GM23338 (cell line): Measurements from ENCODE around the gene LRRC27. TPM values are rescaled to one million over a fixed set of nuclear protein-coding genes. Genes with fewer than 3 reads are reported as not detected.
"Not testable (repeated sequence)": the region's sequence is repeated elsewhere in the genome, so short reads cannot be mapped to it uniquely, and the experiment has no call there.

Experiments
- ATAC-seq: fragments of 200-7000 bp; cut with Tn5 transposase; 3 replicates; pipeline ENCODE4 v1.9.1; 2020
- DNase-seq: peaks from one replicate; pipeline ENCODE4 v3.0.0-alpha.2; 2015; ENCODE audit warnings: low spot score
- H2AFZ ChIP-seq: fragments of 200-600 bp; sonication (generic); 2 replicates; pipeline ENCODE4 v1.8.0; 2016; ENCODE audit warnings: antibody characterized with exemption, mild to moderate bottlenecking, moderate library complexity
- H3F3A ChIP-seq: fragments of 200-600 bp; sonication (generic); replicated peaks from 2 replicates; pipeline ENCODE4 v1.8.0; 2017; ENCODE audit warnings: antibody characterized with exemption, mixed run types, low read depth
- H3K27ac ChIP-seq: fragments of 200-600 bp; sonication (generic); 2 replicates; pipeline ENCODE4 v1.6.1; 2016; ENCODE audit warnings: low read depth
- H3K27me3 ChIP-seq: fragments of 200-600 bp; sonication (generic); 2 replicates; pipeline ENCODE4 v1.8.0; 2016; ENCODE audit warnings: mild to moderate bottlenecking, mixed run types, moderate library complexity; ENCODE audit not compliant: insufficient read depth
- H3K36me3 ChIP-seq: fragments of 200-600 bp; sonication (generic); 2 replicates; pipeline ENCODE4 v1.8.0; 2016; ENCODE audit warnings: mild to moderate bottlenecking; ENCODE audit not compliant: insufficient read depth
- H3K4me1 ChIP-seq: fragments of 200-600 bp; sonication (generic); 2 replicates; pipeline ENCODE4 v1.8.0; 2016; ENCODE audit warnings: mild to moderate bottlenecking, moderate library complexity; ENCODE audit not compliant: insufficient read depth
- H3K4me2 ChIP-seq: fragments of 200-600 bp; sonication (generic); 2 replicates; pipeline ENCODE4 v1.7.1; 2017; ENCODE audit warnings: mixed run types
- H3K4me3 ChIP-seq: fragments of 200-600 bp; sonication (generic); 2 replicates; pipeline ENCODE4 v1.6.1; 2016; ENCODE audit warnings: mixed run types
- H3K79me2 ChIP-seq: fragments of 200-600 bp; sonication (generic); replicated peaks from 2 replicates; pipeline ENCODE4 v1.8.0; 2017; ENCODE audit warnings: mild to moderate bottlenecking; ENCODE audit not compliant: insufficient read depth
- H3K9me2 ChIP-seq: fragments of 200-600 bp; sonication (generic); 2 replicates; pipeline ENCODE4 v1.8.0; 2017; ENCODE audit not compliant: insufficient read depth
- H4K20me1 ChIP-seq: fragments of 200-600 bp; sonication (generic); replicated peaks from 2 replicates; pipeline ENCODE4 v1.8.0; 2017; ENCODE audit warnings: mild to moderate bottlenecking; ENCODE audit not compliant: insufficient read depth
- H3K27ac Mint-ChIP-seq: 2 replicates; pipeline ENCODE4 v1.8.0; 2020; ENCODE audit warnings: inconsistent platforms, mild to moderate bottlenecking, moderate library complexity, mixed read lengths
- H3K27me3 Mint-ChIP-seq: 3 replicates; pipeline ENCODE4 v1.8.0; 2022; ENCODE audit warnings: low read depth, mild to moderate bottlenecking, moderate library complexity, mixed read lengths, inconsistent platforms; ENCODE audit not compliant: insufficient read depth, poor library complexity
- H3K36me3 Mint-ChIP-seq: 3 replicates; pipeline ENCODE4 v1.8.0; 2021; ENCODE audit warnings: low read depth, mild to moderate bottlenecking, inconsistent platforms, moderate library complexity, mixed read lengths
- H3K4me1 Mint-ChIP-seq: 3 replicates; pipeline ENCODE4 v1.8.0; 2020; ENCODE audit warnings: mild to moderate bottlenecking, inconsistent platforms, mixed read lengths
- H3K4me3 Mint-ChIP-seq: 3 replicates; pipeline ENCODE4 v1.8.0; 2021; ENCODE audit warnings: moderate library complexity, mild to moderate bottlenecking, inconsistent platforms, mixed read lengths
- H3K9me3 Mint-ChIP-seq: 3 replicates; pipeline ENCODE4 v1.8.0; 2020; ENCODE audit warnings: moderate library complexity, mild to moderate bottlenecking, inconsistent platforms, mixed read lengths
- CREB1 ChIP-seq: fragments of 250-450 bp; sonication (Bioruptor Pico); IDR thresholded peaks from 2 replicates; pipeline ENCODE4 v1.5.0; 2020; ENCODE audit warnings: low read depth, mild to moderate bottlenecking, moderate library complexity
- CTCF ChIP-seq, 2 experiments: fragments of 200-600 bp in 1 of 2; sonication (generic) in 1 of 2; conservative IDR thresholded peaks; 2 replicates each; pipeline versions ENCODE4 v1.5.1 to v1.6.1; 2016 to 2017; ENCODE audit warnings: antibody characterized with exemption in 2 of 2, low read depth in 2 of 2, mild to moderate bottlenecking in 2 of 2, moderate library complexity in 1 of 2
- EZH2 ChIP-seq: fragments of 200-600 bp; sonication (generic); IDR thresholded peaks from one replicate; pipeline ENCODE4 v1.8.0; 2017; ENCODE audit warnings: antibody characterized with exemption, mild to moderate bottlenecking, low read depth; ENCODE audit not compliant: unreplicated experiment
- EZH2phosphoT487 ChIP-seq: fragments of 200-600 bp; sonication (generic); IDR thresholded peaks from one replicate; pipeline ENCODE4 v1.8.1; 2018; ENCODE audit warnings: antibody characterized with exemption; ENCODE audit not compliant: unreplicated experiment
- JUNB ChIP-seq: IDR thresholded peaks from one replicate; pipeline ENCODE4 v1.6.1; 2016; ENCODE audit warnings: antibody characterized with exemption; ENCODE audit not compliant: unreplicated experiment
- NANOG ChIP-seq: IDR thresholded peaks from 2 replicates; pipeline ENCODE4 v1.6.1; 2016; ENCODE audit warnings: antibody characterized with exemption, borderline replicate concordance
- POLR2AphosphoS5 ChIP-seq: IDR thresholded peaks from 2 replicates; pipeline ENCODE4 v1.6.1; 2016; ENCODE audit warnings: antibody characterized with exemption, low read depth
- REST ChIP-seq: IDR thresholded peaks from one replicate; pipeline ENCODE4 v1.6.1; 2018; ENCODE audit warnings: antibody characterized with exemption; ENCODE audit not compliant: unreplicated experiment
- STAT1 ChIP-seq: IDR thresholded peaks from one replicate; pipeline ENCODE4 v1.6.1; 2016; ENCODE audit warnings: antibody characterized with exemption; ENCODE audit not compliant: unreplicated experiment
- ZNF114 ChIP-seq: fragments of 250-450 bp; sonication (Bioruptor Pico); IDR thresholded peaks from 2 replicates; pipeline ENCODE4 v1.5.0; 2020; ENCODE audit warnings: mild to moderate bottlenecking, moderate library complexity
- ZNF331 ChIP-seq: fragments of 250-450 bp; sonication (Bioruptor Pico); IDR thresholded peaks from 2 replicates; pipeline ENCODE4 v1.5.0; 2020; ENCODE audit warnings: low read depth, mild to moderate bottlenecking, moderate library complexity
- ZNF462 ChIP-seq: fragments of 250-450 bp; sonication (Bioruptor Pico); IDR thresholded peaks from 2 replicates; pipeline ENCODE4 v1.5.0; 2020; ENCODE audit warnings: mild to moderate bottlenecking, moderate library complexity
- polyA plus RNA-seq: library from polyadenylated mRNA; unstranded; fragments of >200 nt; fragmentation: Nextera tagmentation; extraction: Ambion mirVana; gene quantifications from 2 replicates; pipeline ENCODE4 v1.2.1, GENCODE V29; 2016
- total RNA-seq: library from RNA; depleted of rRNA; stranded (reverse); fragments of >200 nt; shearing (Covaris generic); gene quantifications from 2 replicates; pipeline ENCODE4 v1.2.3, GENCODE V29; 2014

Gene LRRC27
- total and polyA plus RNA-seq, 2 experiments from 2014 or later = 2.9 to 3.5 TPM

GRCh38 chr10:132314336-132314735, 17.7 kb upstream of the LRRC27 start:
- Histone ChIP-seq H3K9me2 (no peaks in the 10 kb centered on the region), H3K27ac (no peak overlapping the region), H3K27me3 (peaks cover 19% of the 10 kb centered on the region), H3K4me2 (no peak overlapping the region), H3F3A (no peaks in the 10 kb centered on the region), H3K4me3 (no peak overlapping the region), H4K20me1 (no peaks in the 10 kb centered on the region), H3K4me1 (no peaks in the 10 kb centered on the region), H2AFZ (no peak overlapping the region), H3K79me2 (no peaks in the 10 kb centered on the region), H3K36me3 (no peaks in the 10 kb centered on the region)
- peaks cover 11% of the 10 kb centered on the region for H3K27me3 Mint-ChIP-seq
- H3K9me3 Mint-ChIP-seq = no peaks in the 10 kb centered on the region; the same call in 2 of the 3 replicates
- TF ChIP-seq REST = no peak
- TF ChIP-seq STAT1 = no peak
- TF ChIP-seq NANOG = no peak
- TF ChIP-seq EZH2phosphoT487 = no peak
- no peak for TF ChIP-seq CTCF (conservative IDR thresholded peaks at IDR 0.05; ENCODE audit: low read depth in 2 of 2)
- TF ChIP-seq EZH2 = no peak
- no peak for TF ChIP-seq CREB1
- TF ChIP-seq ZNF114 (CRISPR knock-in tag) = no peak
- TF ChIP-seq ZNF462 (CRISPR knock-in tag) = no peak
- no peak for TF ChIP-seq POLR2AphosphoS5
- TF ChIP-seq JUNB = no peak
- no peak for TF ChIP-seq ZNF331 (CRISPR knock-in tag)
- no peak overlapping the region for H3K4me3 Mint-ChIP-seq
- H3K27ac Mint-ChIP-seq = no peak overlapping the region
- H3K4me1 Mint-ChIP-seq = peaks cover 4% of the 10 kb centered on the region; the same call in 2 of the 3 replicates
- no peaks in the 10 kb centered on the region for H3K36me3 Mint-ChIP-seq
- DNase-seq (no peak), ATAC-seq (no peak)

- H3K79me2 ChIP-seq, H4K20me1 ChIP-seq, H3K9me3 Mint-ChIP-seq, H2AFZ ChIP-seq, DNase-seq, H3K4me3 Mint-ChIP-seq, H3K9me2 ChIP-seq, H3K36me3 ChIP-seq, H3K4me1 Mint-ChIP-seq, H3K4me2 ChIP-seq, H3K27me3 Mint-ChIP-seq, H3K36me3 Mint-ChIP-seq, H3K27ac ChIP-seq, H3K4me1 ChIP-seq, H3K27ac Mint-ChIP-seq, H3F3A ChIP-seq, H3K4me3 ChIP-seq, ATAC-seq: not testable (repeated sequence)
- H3K27me3 ChIP-seq = peaks cover 13% of the 10 kb centered on the region
These were observed 17.1 kb upstream of the LRRC27 start for GRCh38 chr10:132314881-132315280.
